ENCODE results near the gene TRMT10C. TPM values are rescaled to one million over a fixed set of nuclear protein-coding genes. Genes with fewer than 3 reads are reported as not detected.

Gene TRMT10C
- total and polyA plus RNA-seq, 2 experiments from 2014 or later: 61.9 to 145 TPM

- TF ChIP-seq ETS1 (IDR thresholded peaks at IDR 0.05): no peak
Measured at GRCh38 chr3:101542957-101543356, 18.7 kb upstream of the TRMT10C start (continued).

- no peak overlapping the region for H3K4me2 ChIP-seq
- H3K27ac Mint-ChIP-seq: no peak overlapping the region
- H3K9me3 Mint-ChIP-seq: peaks cover 31% of the 10 kb centered on the region
- 0 out of 2 replicates have a peak, but pooled peaks cover 5% of the 10 kb centered on the region for H3K4me1 ChIP-seq (ENCODE audit: insufficient read depth)
- peaks cover 16% of the 10 kb centered on the region; the same call in 2 of the 3 replicates for H3K36me3 Mint-ChIP-seq (ENCODE audit: low read depth)
- H3K79me2 ChIP-seq (replicated peaks; ENCODE audit: insufficient read depth): no peaks in the 10 kb centered on the region
- H2AFZ ChIP-seq: 0 out of 2 replicates have a peak overlapping the region, but pooled peaks have one; percentile 40
- no peaks in the 10 kb centered on the region for H3F3A ChIP-seq (replicated peaks; ENCODE audit: low read depth)
- no peaks in the 10 kb centered on the region for H3K27me3 ChIP-seq (ENCODE audit: insufficient read depth)
- no peak overlapping the region for H3K4me3 Mint-ChIP-seq
- peaks cover 3% of the 10 kb centered on the region for H3K27me3 Mint-ChIP-seq (ENCODE audit: insufficient read depth, low read depth, poor library complexity)
- H3K4me1 Mint-ChIP-seq: peaks cover 8% of the 10 kb centered on the region
- H3K36me3 ChIP-seq (ENCODE audit: insufficient read depth): no peaks in the 10 kb centered on the region
- no peak overlapping the region for H3K4me3 ChIP-seq
- H4K20me1 ChIP-seq (replicated peaks; ENCODE audit: insufficient read depth): no peaks in the 10 kb centered on the region
- no peak; the same call in 2 of the 3 replicates for ATAC-seq
- no peak overlapping the region for H3K27ac ChIP-seq (ENCODE audit: low read depth)
- TF ChIP-seq STAT1 (IDR thresholded peaks at IDR 0.05; ENCODE audit: unreplicated experiment): no peak
- no peak for TF ChIP-seq ETS1 (IDR thresholded peaks at IDR 0.05)
- peak; percentile 40 to 54 for TF ChIP-seq CTCF (conservative IDR thresholded peaks at IDR 0.05; ENCODE audit: low read depth in 2 of 2)
- TF ChIP-seq POLR2AphosphoS5 (IDR thresholded peaks at IDR 0.05; ENCODE audit: low read depth): no peak
- 0 out of 2 replicates have a peak, but pooled peaks cover 6% of the 10 kb centered on the region for H3K9me2 ChIP-seq (ENCODE audit: insufficient read depth)
- DNase-seq (ENCODE audit: low spot score): no peak
Measured at GRCh38 chr3:101544161-101544850, 17.4 kb upstream of the TRMT10C start.

- Mint-ChIP-seq H3K9me3 (peaks cover 35% of the 10 kb centered on the region), H3K4me3 (no peak overlapping the region), H3K4me1 (peaks cover 8% of the 10 kb centered on the region), H3K27ac (no peak overlapping the region), H3K27me3 (ENCODE audit: insufficient read depth, low read depth, poor library complexity) (peaks cover 5% of the 10 kb centered on the region), H3K36me3 (ENCODE audit: low read depth) (peaks cover 27% of the 10 kb centered on the region)
- H3K4me1 ChIP-seq (ENCODE audit: insufficient read depth): 0 out of 2 replicates have a peak, but pooled peaks cover 4% of the 10 kb centered on the region
- H3K79me2 ChIP-seq (replicated peaks; ENCODE audit: insufficient read depth): no peaks in the 10 kb centered on the region
- H3K4me2 ChIP-seq: no peak overlapping the region
- H3K9me2 ChIP-seq (ENCODE audit: insufficient read depth): 0 out of 2 replicates have a peak, but pooled peaks cover 6% of the 10 kb centered on the region
- DNase-seq (ENCODE audit: low spot score): no peak
- no peaks in the 10 kb centered on the region for H3K36me3 ChIP-seq (ENCODE audit: insufficient read depth)
- no peak for ATAC-seq
- no peaks in the 10 kb centered on the region for H3F3A ChIP-seq (replicated peaks; ENCODE audit: low read depth)
- H3K4me3 ChIP-seq: no peak overlapping the region
- no peak overlapping the region for H3K27ac ChIP-seq (ENCODE audit: low read depth)
- H3K27me3 ChIP-seq (ENCODE audit: insufficient read depth): no peaks in the 10 kb centered on the region
- no peaks in the 10 kb centered on the region for H4K20me1 ChIP-seq (replicated peaks; ENCODE audit: insufficient read depth)
- no peak overlapping the region for H2AFZ ChIP-seq
- TF ChIP-seq REST (IDR thresholded peaks at IDR 0.05; ENCODE audit: unreplicated experiment) (no peak), CTCF (conservative IDR thresholded peaks at IDR 0.05; ENCODE audit: low read depth in 2 of 2) (no peak), ZNF114 (CRISPR knock-in tag; IDR thresholded peaks at IDR 0.05) (no peak), POLR2AphosphoS5 (IDR thresholded peaks at IDR 0.05; ENCODE audit: low read depth) (no peak)
Measured at GRCh38 chr3:101548527-101549105, 13.1 kb upstream of the TRMT10C start.
